ENCODE data around the gene ACBD4.

Gene ACBD4

DNA sequence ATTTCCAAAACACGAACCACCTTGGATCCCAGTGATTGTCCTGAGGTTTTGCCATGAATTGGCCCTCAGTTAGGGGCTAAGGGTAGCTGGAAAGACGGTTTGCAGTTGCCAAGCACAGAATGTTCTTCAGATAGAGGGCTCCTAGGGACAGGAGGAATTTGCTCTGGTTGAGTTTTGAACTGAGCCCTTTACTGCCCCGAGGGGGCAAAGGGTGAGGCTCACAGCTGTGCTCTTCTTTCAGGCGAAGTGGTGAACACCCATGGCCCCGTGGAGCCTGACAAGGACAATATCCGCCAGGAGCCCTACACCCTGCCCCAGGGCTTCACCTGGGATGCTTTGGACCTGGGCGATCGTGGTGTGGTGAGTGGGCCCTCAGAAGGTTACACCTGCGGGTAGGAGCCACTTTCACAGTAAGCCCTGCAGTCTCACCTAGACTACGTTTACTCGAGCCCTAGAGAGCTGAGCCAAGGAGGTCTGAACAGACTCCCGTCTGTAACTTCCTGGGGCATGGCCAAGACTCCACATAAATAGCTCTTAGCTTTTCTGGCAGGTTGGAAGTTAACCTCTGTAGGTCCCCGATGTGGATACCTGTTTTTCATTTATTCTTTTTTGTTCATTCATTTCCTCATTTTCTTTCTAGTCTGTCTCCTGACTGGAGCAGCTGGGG lies 41.9 kb upstream of the ACBD4 start:
- WGBS, 2 experiments, result 89% methylated on average over 13 of the region's 13 CpGs
- no peaks in the 10 kb centered on the region for H3K27me3 ChIP-seq (ENCODE audit: control insufficient read depth, insufficient read depth, low read length, poor library complexity, severe bottlenecking)
- no peaks in the 10 kb centered on the region for H3K4me1 ChIP-seq (ENCODE audit: control insufficient read depth, insufficient read depth, low read length)
- no peak overlapping the region for H3K27ac ChIP-seq (ENCODE audit: insufficient read depth, low read depth, low read length, poor library complexity, severe bottlenecking)
- peaks cover 58% of the 10 kb centered on the region for H3K36me3 ChIP-seq (ENCODE audit: control insufficient read depth, insufficient read depth, low read length)
- H3K9me3 ChIP-seq (ENCODE audit: control insufficient read depth, low read length), result no peaks in the 10 kb centered on the region
- H3K4me3 ChIP-seq (ENCODE audit: insufficient read depth, low read depth, low read length), result no peak overlapping the region

DNA sequence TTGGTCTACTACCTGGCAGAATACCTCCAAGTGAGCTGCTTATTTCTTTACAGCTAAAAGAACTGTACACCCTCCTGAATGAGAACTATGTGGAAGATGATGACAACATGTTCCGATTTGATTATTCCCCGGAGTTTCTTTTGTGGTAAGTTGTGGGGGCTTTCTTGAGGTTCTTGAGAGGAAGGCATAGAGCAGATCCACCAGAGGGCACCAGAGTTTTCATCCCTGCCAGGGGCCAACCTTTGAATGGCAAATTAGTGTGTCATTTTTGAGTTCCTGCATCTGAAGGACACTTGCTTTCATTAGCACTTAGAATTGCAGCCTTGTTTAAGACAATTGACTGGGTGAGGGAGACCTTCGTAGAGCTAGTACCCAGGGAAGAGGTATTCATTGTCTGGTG lies 39.3 kb upstream of the ACBD4 start:
- H3K36me3 ChIP-seq (ENCODE audit: control insufficient read depth, insufficient read depth, low read length), result peaks cover 54% of the 10 kb centered on the region
- H3K4me3 ChIP-seq (ENCODE audit: insufficient read depth, low read depth, low read length), result no peak overlapping the region
- WGBS, 2 experiments, result 91 to 93% methylated on average over 3 of the region's 3 CpGs
- no peaks in the 10 kb centered on the region for H3K27me3 ChIP-seq (ENCODE audit: control insufficient read depth, insufficient read depth, low read length, poor library complexity, severe bottlenecking)
- no peak overlapping the region for H3K27ac ChIP-seq (ENCODE audit: insufficient read depth, low read depth, low read length, poor library complexity, severe bottlenecking)
- no peaks in the 10 kb centered on the region for H3K4me1 ChIP-seq (ENCODE audit: control insufficient read depth, insufficient read depth, low read length)
- H3K9me3 ChIP-seq (ENCODE audit: control insufficient read depth, low read length), result no peaks in the 10 kb centered on the region

DNA sequence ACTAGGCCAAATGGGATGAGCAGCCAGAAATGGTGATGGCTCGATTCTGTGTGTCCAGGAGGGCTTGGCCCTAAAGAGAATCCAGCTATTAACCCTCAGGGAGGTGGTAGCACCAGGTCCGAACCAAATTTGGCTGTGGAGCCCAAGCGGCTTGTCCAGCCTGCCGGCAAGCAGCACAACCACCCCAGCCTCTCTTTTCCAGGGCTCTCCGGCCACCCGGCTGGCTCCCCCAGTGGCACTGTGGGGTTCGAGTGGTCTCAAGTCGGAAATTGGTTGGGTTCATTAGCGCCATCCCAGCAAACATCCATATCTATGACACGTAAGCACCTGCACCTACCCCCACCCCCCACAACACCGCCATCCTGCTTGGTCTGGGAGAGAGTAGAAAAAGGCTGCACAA lies 38.6 kb upstream of the ACBD4 start:
- H3K36me3 ChIP-seq (ENCODE audit: control insufficient read depth, insufficient read depth, low read length), result peaks cover 53% of the 10 kb centered on the region
- H3K27ac ChIP-seq (ENCODE audit: insufficient read depth, low read depth, low read length, poor library complexity, severe bottlenecking), result no peak overlapping the region
- H3K4me1 ChIP-seq (ENCODE audit: control insufficient read depth, insufficient read depth, low read length), result no peaks in the 10 kb centered on the region

GRCh38 chr17:45098081-45098868 lies 37.2 kb upstream of the ACBD4 start:
- WGBS, 2 experiments, result 90 to 93% methylated on average over 13 of the region's 13 CpGs

More for the DNA sequence above, 38.6 kb upstream of the ACBD4 start:
- no peaks in the 10 kb centered on the region for H3K27me3 ChIP-seq (ENCODE audit: control insufficient read depth, insufficient read depth, low read length, poor library complexity, severe bottlenecking)
- WGBS, 2 experiments, result 94 to 97% methylated on average over 11 of the region's 11 CpGs
- H3K9me3 ChIP-seq (ENCODE audit: control insufficient read depth, low read length), result no peaks in the 10 kb centered on the region
- no peak overlapping the region for H3K4me3 ChIP-seq (ENCODE audit: insufficient read depth, low read depth, low read length)

GRCh38 chr17:45098869-45099616 lies 36.4 kb upstream of the ACBD4 start:
- Histone ChIP-seq H3K27me3 (ENCODE audit: control insufficient read depth, insufficient read depth, low read length, poor library complexity, severe bottlenecking) (no peaks in the 10 kb centered on the region), H3K4me3 (ENCODE audit: insufficient read depth, low read depth, low read length) (no peak overlapping the region), H3K4me1 (ENCODE audit: control insufficient read depth, insufficient read depth, low read length) (no peaks in the 10 kb centered on the region), H3K9me3 (ENCODE audit: control insufficient read depth, low read length) (no peaks in the 10 kb centered on the region), H3K36me3 (ENCODE audit: control insufficient read depth, insufficient read depth, low read length) (peaks cover 54% of the 10 kb centered on the region), H3K27ac (ENCODE audit: insufficient read depth, low read depth, low read length, poor library complexity, severe bottlenecking) (no peak overlapping the region)
- WGBS, 2 experiments, result 56 to 59% methylated on average over 9 of the region's 9 CpGs

More at GRCh38 chr17:45098081-45098868, 37.2 kb upstream of the ACBD4 start:
- Histone ChIP-seq H3K4me3 (ENCODE audit: insufficient read depth, low read depth, low read length) (no peak overlapping the region), H3K27me3 (ENCODE audit: control insufficient read depth, insufficient read depth, low read length, poor library complexity, severe bottlenecking) (no peaks in the 10 kb centered on the region), H3K27ac (ENCODE audit: insufficient read depth, low read depth, low read length, poor library complexity, severe bottlenecking) (no peak overlapping the region), H3K9me3 (ENCODE audit: control insufficient read depth, low read length) (no peaks in the 10 kb centered on the region), H3K4me1 (ENCODE audit: control insufficient read depth, insufficient read depth, low read length) (no peaks in the 10 kb centered on the region), H3K36me3 (ENCODE audit: control insufficient read depth, insufficient read depth, low read length) (peaks cover 55% of the 10 kb centered on the region)

GRCh38 chr17:45101546-45101882 lies 34.0 kb upstream of the ACBD4 start:
- no peaks in the 10 kb centered on the region for H3K4me1 ChIP-seq (ENCODE audit: control insufficient read depth, insufficient read depth, low read length)
- no peaks in the 10 kb centered on the region for H3K27me3 ChIP-seq (ENCODE audit: control insufficient read depth, insufficient read depth, low read length, poor library complexity, severe bottlenecking)
- no peak overlapping the region for H3K4me3 ChIP-seq (ENCODE audit: insufficient read depth, low read depth, low read length)
- peaks cover 55% of the 10 kb centered on the region for H3K36me3 ChIP-seq (ENCODE audit: control insufficient read depth, insufficient read depth, low read length)
- WGBS, 2 experiments, result 92 to 94% methylated on average over 9 of the region's 9 CpGs
- H3K9me3 ChIP-seq (ENCODE audit: control insufficient read depth, low read length), result no peaks in the 10 kb centered on the region
- H3K27ac ChIP-seq (ENCODE audit: insufficient read depth, low read depth, low read length, poor library complexity, severe bottlenecking), result no peak overlapping the region

DNA sequence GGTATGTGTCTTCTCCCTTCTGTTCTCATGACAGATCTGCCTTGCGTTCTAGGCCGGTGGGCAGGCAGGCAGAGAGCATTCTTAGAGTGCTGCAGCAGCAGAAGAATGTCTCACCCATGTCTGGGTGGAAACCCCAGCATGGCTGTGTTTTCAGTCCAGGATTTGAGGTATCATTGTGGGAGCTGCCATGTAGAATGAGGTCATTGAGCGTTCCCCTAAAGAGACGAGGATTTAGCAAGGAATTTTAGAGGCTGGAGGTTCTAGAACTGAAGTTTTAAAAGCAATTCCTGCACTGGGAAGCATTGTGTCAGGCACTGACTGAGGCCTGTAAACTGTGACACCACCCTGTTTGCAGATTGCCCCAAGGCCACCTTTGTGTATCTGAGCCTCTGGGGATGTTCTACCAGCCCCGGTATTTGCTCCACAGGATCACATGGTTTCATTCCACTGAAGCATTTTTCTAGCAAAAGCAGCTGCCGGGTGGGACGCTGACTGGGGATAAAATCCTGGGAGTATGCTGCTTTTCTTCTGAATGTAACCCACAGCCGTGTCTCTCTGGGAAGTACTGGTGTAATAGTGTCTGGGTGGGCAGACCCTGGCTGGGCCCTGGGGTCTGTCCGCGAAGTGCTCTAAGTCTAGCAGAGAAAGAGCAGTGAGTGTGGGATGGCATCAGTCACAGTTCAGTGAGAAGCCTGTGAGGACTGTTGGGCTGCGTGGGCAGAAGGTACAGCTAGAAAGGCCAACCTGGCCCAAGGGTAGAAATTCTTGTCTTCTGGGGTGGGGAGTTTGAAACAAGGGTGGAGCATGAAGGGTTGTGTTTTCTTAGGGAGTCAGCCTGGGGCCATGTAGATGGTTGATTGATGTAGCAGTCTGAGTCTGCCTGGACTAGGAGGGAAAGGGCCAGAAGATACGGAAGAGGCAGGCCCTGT lies 33.3 kb upstream of the ACBD4 start:
- H3K27me3 ChIP-seq (ENCODE audit: control insufficient read depth, insufficient read depth, low read length, poor library complexity, severe bottlenecking), result no peaks in the 10 kb centered on the region
- H3K27ac ChIP-seq (ENCODE audit: insufficient read depth, low read depth, low read length, poor library complexity, severe bottlenecking), result no peak overlapping the region
- 96% methylated on average over 12 of the region's 12 CpGs for WGBS, 2 experiments
- no peaks in the 10 kb centered on the region for H3K4me1 ChIP-seq (ENCODE audit: control insufficient read depth, insufficient read depth, low read length)
- peaks cover 53% of the 10 kb centered on the region for H3K36me3 ChIP-seq (ENCODE audit: control insufficient read depth, insufficient read depth, low read length)
- H3K9me3 ChIP-seq (ENCODE audit: control insufficient read depth, low read length), result no peaks in the 10 kb centered on the region
- H3K4me3 ChIP-seq (ENCODE audit: insufficient read depth, low read depth, low read length), result no peak overlapping the region

DNA sequence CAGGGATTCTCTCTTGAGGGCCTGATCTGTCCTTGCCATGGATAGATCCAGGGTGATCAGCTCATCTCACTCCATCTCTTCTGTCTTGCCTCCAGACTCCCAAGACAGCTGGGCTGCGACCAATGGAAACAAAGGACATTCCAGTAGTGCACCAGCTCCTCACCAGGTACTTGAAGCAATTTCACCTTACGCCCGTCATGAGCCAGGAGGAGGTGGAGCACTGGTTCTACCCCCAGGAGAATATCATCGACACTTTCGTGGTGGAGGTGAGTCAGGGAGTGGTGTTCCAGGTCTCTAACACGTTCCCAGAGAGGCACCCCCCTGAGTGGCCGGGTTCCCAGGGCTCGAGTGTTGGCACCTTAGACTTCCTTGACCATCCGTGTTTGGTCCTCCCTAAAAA lies 32.6 kb upstream of the ACBD4 start:
- Histone ChIP-seq H3K27ac (ENCODE audit: insufficient read depth, low read depth, low read length, poor library complexity, severe bottlenecking) (no peak overlapping the region), H3K4me1 (ENCODE audit: control insufficient read depth, insufficient read depth, low read length) (no peaks in the 10 kb centered on the region), H3K27me3 (ENCODE audit: control insufficient read depth, insufficient read depth, low read length, poor library complexity, severe bottlenecking) (no peaks in the 10 kb centered on the region), H3K4me3 (ENCODE audit: insufficient read depth, low read depth, low read length) (no peak overlapping the region), H3K36me3 (ENCODE audit: control insufficient read depth, insufficient read depth, low read length) (peaks cover 52% of the 10 kb centered on the region), H3K9me3 (ENCODE audit: control insufficient read depth, low read length) (no peaks in the 10 kb centered on the region)
- WGBS, 2 experiments, result 95 to 96% methylated on average over 9 of the region's 9 CpGs

- H3K4me3 ChIP-seq (ENCODE audit: insufficient read depth, low read depth, low read length), result no peak overlapping the region
- no peak overlapping the region for H3K27ac ChIP-seq (ENCODE audit: insufficient read depth, low read depth, low read length, poor library complexity, severe bottlenecking)
- H3K36me3 ChIP-seq (ENCODE audit: control insufficient read depth, insufficient read depth, low read length), result peaks cover 53% of the 10 kb centered on the region
- no peaks in the 10 kb centered on the region for H3K9me3 ChIP-seq (ENCODE audit: control insufficient read depth, low read length)
- no peaks in the 10 kb centered on the region for H3K27me3 ChIP-seq (ENCODE audit: control insufficient read depth, insufficient read depth, low read length, poor library complexity, severe bottlenecking)
- no peaks in the 10 kb centered on the region for H3K4me1 ChIP-seq (ENCODE audit: control insufficient read depth, insufficient read depth, low read length)
- WGBS, 2 experiments, result 94 to 95% methylated on average over 9 of the region's 9 CpGs
Measured at GRCh38 chr17:45103269-45103795, 32.2 kb upstream of the ACBD4 start.

Data from ectodermal cell (in vitro differentiated cells).